T follicular helper cell (primary cell): ENCODE results near the gene C10orf71.

Experiments
- DNase-seq: peaks from one replicate; pipeline ENCODE4 v3.0.0-alpha.2; 2020; ENCODE audit warnings: low read depth

The C10orf71 gene

DNA sequence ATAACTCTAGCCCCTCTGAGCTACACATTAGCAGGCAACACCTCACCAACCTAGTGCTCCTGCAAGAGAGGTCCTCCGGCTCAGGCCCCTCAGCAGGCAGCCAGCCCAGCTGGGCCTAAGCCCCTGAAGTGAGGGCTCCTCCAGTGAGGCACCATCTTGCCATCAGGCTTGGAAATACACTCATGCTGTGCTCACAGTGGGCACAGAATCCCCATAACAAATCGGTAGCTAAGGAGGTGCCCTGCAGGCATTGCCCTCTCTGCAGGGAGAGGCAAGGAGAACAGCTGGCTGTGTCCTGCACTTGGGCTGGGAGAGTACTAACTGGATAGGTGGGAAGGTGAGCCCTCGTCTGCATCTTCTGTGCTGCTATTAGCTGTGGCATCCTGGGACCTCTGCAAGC, 3.7 kb upstream of the C10orf71 start:
- DNase-seq = no peak

GRCh38 chr10:49296382-49296781, 2.6 kb upstream of the C10orf71 start:
- no peak for DNase-seq

DNA sequence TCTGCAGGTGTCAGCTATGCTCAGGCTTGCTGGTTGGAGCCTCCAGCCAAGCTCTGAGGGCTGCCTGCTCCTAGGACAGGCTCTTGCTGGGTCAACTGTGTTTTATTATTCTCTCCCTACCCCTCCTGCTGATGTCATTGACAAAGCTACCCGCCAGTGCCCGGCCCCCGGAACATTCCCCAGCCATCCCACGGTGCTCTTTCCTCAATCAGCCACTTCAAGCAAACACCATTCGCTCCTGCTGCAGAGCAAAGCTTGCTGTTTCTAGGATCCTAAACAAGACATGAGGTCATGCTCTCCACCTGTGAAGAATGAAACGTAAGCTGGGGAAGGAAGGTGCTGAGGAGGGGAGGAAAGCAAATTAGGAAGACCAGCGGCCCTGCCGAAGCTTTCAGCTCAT, 2.1 kb upstream of the C10orf71 start:
- DNase-seq = no peak

DNA sequence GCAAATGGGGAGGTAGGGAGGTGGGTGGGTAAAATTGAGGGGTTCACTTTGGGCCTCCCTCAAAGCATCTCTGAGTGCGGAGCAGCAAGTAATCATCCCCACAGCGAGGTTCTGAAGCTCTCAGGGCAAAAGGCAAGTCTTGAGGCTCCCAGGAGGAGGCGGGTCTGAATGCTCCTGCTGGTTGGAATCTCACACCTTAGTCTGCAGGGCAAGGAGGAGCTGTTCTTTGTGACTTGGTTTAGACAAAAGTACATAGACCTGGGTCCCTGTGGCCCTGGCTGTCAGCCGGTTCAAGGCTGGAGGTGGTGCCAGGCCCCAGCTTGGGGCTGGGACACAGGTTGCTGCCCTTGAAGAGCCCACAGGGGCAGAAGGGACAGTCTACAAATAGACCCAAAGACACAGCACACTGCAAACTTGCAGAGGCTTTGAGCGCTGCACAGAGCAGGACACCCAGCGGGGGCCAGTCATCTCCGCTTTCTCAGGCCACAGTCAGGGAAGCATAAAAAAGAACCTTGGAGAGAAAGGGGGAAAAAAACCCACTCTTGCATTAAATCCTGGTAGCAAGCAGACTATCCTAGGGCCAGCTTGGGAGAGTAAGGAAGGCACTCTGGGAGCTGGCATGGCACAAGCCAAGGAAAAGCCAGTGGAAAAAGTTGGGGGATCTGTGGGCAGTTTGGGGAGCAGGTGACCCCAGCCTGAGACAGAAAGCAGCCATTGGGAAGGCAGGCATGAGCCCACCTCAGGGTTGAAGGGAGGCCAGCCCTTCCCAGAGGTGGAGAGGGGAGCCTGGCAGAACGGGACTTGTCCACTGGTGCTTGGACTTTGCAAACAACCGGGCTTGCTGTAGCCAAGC, 926 bp upstream of the C10orf71 start:
- no peak for DNase-seq

GRCh38 chr10:49298671-49298982, 343 bp upstream of the C10orf71 start:
- DNase-seq = no peak

GRCh38 chr10:49299816-49300139, 808 bp downstream of the C10orf71 start:
- DNase-seq = no peak

DNA sequence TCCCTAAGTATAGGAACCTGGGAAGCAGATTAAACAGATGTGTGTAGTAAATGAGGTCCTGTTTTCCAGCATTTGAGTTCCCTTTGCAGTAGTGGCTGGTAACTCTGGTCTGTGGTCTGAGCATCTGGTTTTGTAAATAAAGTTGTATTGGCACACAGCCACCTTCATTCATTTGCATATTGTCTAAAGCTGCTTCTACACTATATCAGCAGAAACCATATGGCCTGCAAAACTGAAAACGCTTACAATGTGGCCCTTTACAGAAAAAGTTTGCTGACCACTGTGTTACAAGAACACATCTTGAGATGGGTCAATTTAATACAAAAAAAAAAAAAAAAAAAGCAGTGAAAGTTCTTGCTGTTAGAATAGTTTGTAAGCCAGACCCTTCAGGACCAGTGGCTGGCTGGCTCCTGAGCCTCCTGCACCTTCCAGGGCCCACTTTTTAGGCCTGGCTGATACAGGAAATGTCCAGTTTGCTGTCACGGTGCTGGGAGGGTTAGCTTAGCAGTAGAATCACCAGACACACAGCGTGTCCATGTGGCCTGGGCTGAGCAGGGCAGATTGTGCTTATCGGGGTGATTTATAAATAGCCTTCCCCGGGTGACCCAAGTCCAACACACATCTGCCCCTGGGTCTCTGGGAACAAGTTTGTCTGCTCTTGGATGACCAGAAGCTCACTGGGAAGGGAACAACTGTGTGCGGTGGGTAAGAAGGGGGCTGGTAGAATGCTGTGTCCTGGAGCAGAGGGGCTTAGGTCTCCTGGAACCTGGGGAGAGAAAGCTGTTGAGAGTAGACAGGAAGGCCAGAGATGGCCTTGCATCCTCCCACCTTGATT, 1.4 kb downstream of the C10orf71 start:
- no peak for DNase-seq

DNA sequence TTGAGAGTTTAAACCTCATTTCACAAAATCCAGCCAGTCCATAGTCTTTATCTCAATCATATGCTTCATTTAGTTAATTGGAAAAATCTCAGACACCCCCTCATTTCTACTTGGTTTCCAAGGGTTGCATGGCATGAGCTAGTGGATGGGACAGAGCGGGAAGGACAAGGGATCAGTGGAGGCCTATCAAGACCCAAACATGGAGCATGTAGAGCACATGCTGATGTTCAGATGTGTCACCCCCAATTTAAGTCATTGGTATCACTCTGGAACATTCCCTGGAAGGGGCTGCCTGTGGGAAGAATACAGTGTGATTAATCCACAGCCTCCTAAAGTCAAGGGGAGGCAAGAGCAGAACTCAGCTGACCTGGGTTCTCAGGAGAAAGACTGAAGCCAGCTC, 2.3 kb downstream of the C10orf71 start:
- no peak for DNase-seq

DNA sequence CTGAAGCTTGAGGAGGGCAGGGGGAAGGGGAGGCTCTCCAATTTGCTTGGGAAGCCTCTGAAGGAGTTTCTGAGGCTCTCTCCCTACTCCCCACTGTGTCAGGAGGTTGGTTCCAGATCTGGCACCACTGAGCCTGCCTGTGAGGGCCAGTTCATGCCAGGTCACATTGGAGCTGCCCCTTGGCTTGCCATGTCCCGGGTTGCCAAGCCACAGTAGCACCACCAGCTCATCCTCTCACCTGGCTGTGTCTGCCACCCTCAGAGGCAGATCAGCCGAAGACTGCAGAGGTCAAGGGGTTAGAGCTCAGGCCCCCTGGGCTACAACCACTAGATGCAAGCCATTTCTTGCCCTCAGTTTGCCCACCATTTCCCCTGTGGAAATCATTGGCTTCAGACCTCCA, 3.1 kb downstream of the C10orf71 start:
- DNase-seq = no peak

GRCh38 chr10:49303711-49304110, 4.7 kb downstream of the C10orf71 start:
- no peak for DNase-seq

GRCh38 chr10:49304137-49304536, 5.2 kb downstream of the C10orf71 start:
- DNase-seq = no peak

GRCh38 chr10:49307921-49308320, 9.0 kb downstream of the C10orf71 start:
- no peak for DNase-seq

GRCh38 chr10:49308881-49309280, 9.9 kb downstream of the C10orf71 start:
- no peak for DNase-seq

- DNase-seq = no peak
These were observed 10.9 kb downstream of the C10orf71 start for GRCh38 chr10:49309691-49310411.

GRCh38 chr10:49310460-49310859, 11.5 kb downstream of the C10orf71 start:
- DNase-seq = no peak

- DNase-seq = no peak
These were observed 12.1 kb downstream of the C10orf71 start for GRCh38 chr10:49310901-49311554.

- DNase-seq = no peak
These were observed 12.7 kb downstream of the C10orf71 start for GRCh38 chr10:49311555-49312236.

GRCh38 chr10:49312246-49312869, 13.4 kb downstream of the C10orf71 start:
- no peak for DNase-seq

GRCh38 chr10:49313501-49314070, 14.6 kb downstream of the C10orf71 start:
- DNase-seq = no peak

GRCh38 chr10:49314806-49315205, 15.8 kb downstream of the C10orf71 start:
- DNase-seq = no peak

DNA sequence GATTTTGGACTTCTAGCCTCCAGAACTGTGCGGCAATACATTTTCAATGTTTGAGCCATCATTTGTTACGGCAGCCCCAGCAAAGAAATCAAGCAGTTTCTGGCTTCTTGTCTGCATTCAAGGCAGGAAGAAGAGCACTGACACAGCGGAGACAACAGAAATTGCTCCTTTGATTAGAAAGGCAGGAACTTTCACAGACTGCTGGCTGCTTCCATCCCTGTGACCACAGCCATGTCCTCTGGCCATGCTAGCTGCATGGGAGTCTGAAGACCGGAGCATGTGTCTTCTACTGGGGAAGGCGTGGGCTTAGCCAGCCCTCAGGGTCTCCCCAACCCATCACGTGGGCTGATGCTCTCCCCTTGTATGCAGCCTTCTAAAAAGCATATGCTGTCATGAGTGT, 19.1 kb downstream of the C10orf71 start:
- no peak for DNase-seq
